GM12878 (cell line): ENCODE data around the gene BHLHE41. TPM values are rescaled to one million over a fixed set of nuclear protein-coding genes. Genes with fewer than 3 reads are reported as not detected.
A peak's percentile ranks its signal among the peaks of the same experiment; 100 is the strongest.

Experiments used
- ATAC-seq: fragments of 200-7000 bp; cut with Tn5 transposase; 3 replicates; pipeline ENCODE4 v1.9.1; 2020; ENCODE audit warnings: mild to moderate bottlenecking, moderate library complexity
- BruUV-seq: library from RNA; stranded (reverse); fragments of 400-500 nt; replicated peaks from 2 replicates; lab custom pipeline; 2021; lab: Mats Ljungman, UMichigan
- CTCF ChIA-PET: fragments of 300-600 bp; sonication (Branson Sonifier 250); formaldehyde crosslinking; extraction: SDS; loops from one replicate; lab custom pipeline; 2021; ENCODE audit warnings: inconsistent platforms; lab: Yijun Ruan, JAX
- POLR2A ChIA-PET: fragments of 350-600 bp; formaldehyde crosslinking; extraction: SDS; loops from one replicate; lab custom pipeline; 2021; ENCODE audit warnings: inconsistent platforms; lab: Charles Lee
- RAD21 ChIA-PET: fragments of 300-600 bp; sonication (Branson Sonifier 250); formaldehyde crosslinking; loops from one replicate; lab custom pipeline; 2023; ENCODE audit warnings: antibody characterized with exemption; ENCODE audit not compliant: unreplicated experiment; lab: Charles Lee
- SMC1A ChIA-PET: fragments of 300-600 bp; sonication (Branson Sonifier 250); formaldehyde crosslinking; loops from one replicate; lab custom pipeline; 2023; ENCODE audit not compliant: unreplicated experiment, uncharacterized antibody; lab: Charles Lee
- DNase-seq: peaks from one replicate; pipeline ENCODE4 v3.0.0-alpha.2; 2011; ENCODE audit warnings: low read depth, low spot score
- FAIRE-seq: peaks from 3 replicates; lab custom pipeline; 2011; peaks lifted over from hg19 to GRCh38; lab: Jason Lieb, UNC
- H2AFZ ChIP-seq: 2 replicates; pipeline ENCODE4 v1.6.0; 2011; ENCODE audit warnings: low read depth, low read length, control low read depth; ENCODE audit not compliant: control insufficient read depth
- H3K27ac ChIP-seq: 2 replicates; pipeline ENCODE4 v1.5.1; 2011; ENCODE audit warnings: control low read depth; ENCODE audit not compliant: control insufficient read depth, insufficient read depth
- H3K27me3 ChIP-seq, 2 experiments: replicated peaks in 1 of 2; 2 replicates each; pipeline versions ENCODE4 v1.6.0 to v1.6.1; 2011; ENCODE audit warnings: low read length in 1 of 2; ENCODE audit not compliant: control insufficient read depth in 2 of 2, insufficient read depth in 2 of 2
- H3K36me3 ChIP-seq, 2 experiments: 2 replicates each; pipeline ENCODE4 v1.5.1; 2011; ENCODE audit warnings: low read length in 1 of 2; ENCODE audit not compliant: control insufficient read depth in 2 of 2, insufficient read depth in 2 of 2
- H3K4me1 ChIP-seq: 2 replicates; pipeline ENCODE4 v1.6.1; 2011; ENCODE audit warnings: mild to moderate bottlenecking, low read length, moderate library complexity, mixed read lengths; ENCODE audit not compliant: control insufficient read depth, insufficient read depth
- H3K4me2 ChIP-seq: 2 replicates; pipeline ENCODE4 v1.6.0; 2011; ENCODE audit warnings: control low read depth; ENCODE audit not compliant: control insufficient read depth, insufficient read depth
- H3K4me3 ChIP-seq: fragments of 200-600 bp; sonication (generic); 2 replicates; pipeline ENCODE4 v1.5.1; 2016
- H3K79me2 ChIP-seq: 2 replicates; pipeline ENCODE4 v1.6.0; 2011; ENCODE audit warnings: low read length; ENCODE audit not compliant: control insufficient read depth, insufficient read depth
- H3K9ac ChIP-seq: 2 replicates; pipeline ENCODE4 v1.8.0; 2011; ENCODE audit warnings: low read length, control low read depth, mixed read lengths; ENCODE audit not compliant: control insufficient read depth, insufficient read depth
- H3K9me3 ChIP-seq: replicated peaks from 3 replicates; pipeline ENCODE4 v1.5.1; 2011; ENCODE audit warnings: mild to moderate bottlenecking, low read length; ENCODE audit not compliant: control insufficient read depth, insufficient read depth
- H4K20me1 ChIP-seq: 2 replicates; pipeline ENCODE4 v1.6.0; 2011; ENCODE audit not compliant: control insufficient read depth, insufficient read depth
- BACH1 ChIP-seq: fragments of 450-650 bp; IDR thresholded peaks from 2 replicates; pipeline ENCODE4 v1.6.1; 2017; ENCODE audit warnings: mild to moderate bottlenecking, borderline replicate concordance
- BHLHE40 ChIP-seq, 2 experiments: fragments of 450-650 bp in 1 of 2; IDR thresholded peaks; 2 replicates each; pipeline ENCODE4 v1.6.1; 2011 to 2017; ENCODE audit warnings: low read depth in 2 of 2, borderline replicate concordance in 1 of 2, improper control_type of control experiment in 1 of 2, low read length in 1 of 2, mild to moderate bottlenecking in 1 of 2
- CREM ChIP-seq: IDR thresholded peaks from 2 replicates; pipeline ENCODE4 v1.6.1; 2014; ENCODE audit warnings: antibody characterized with exemption, low read depth
- DPF2 ChIP-seq: fragments of 450-650 bp; IDR thresholded peaks from 2 replicates; pipeline ENCODE4 v1.6.1; 2017; ENCODE audit warnings: mild to moderate bottlenecking
- ETV6 ChIP-seq, 2 experiments: fragments of 450-650 bp in 1 of 2; IDR thresholded peaks in 1 of 2; conservative IDR thresholded peaks in 1 of 2; 2 replicates each; pipeline ENCODE4 v1.6.1; 2014; ENCODE audit warnings: antibody characterized with exemption in 1 of 2, borderline replicate concordance in 1 of 2, low read depth in 1 of 2, mild to moderate bottlenecking in 1 of 2, moderate library complexity in 1 of 2
- MEF2B ChIP-seq: fragments of 450-650 bp; IDR thresholded peaks from 2 replicates; pipeline ENCODE4 v1.6.1; 2018; ENCODE audit warnings: mild to moderate bottlenecking, moderate library complexity; ENCODE audit not compliant: partially characterized antibody, poor library complexity, severe bottlenecking
- MXI1 ChIP-seq: fragments of 150-350 bp; IDR thresholded peaks from 2 replicates; pipeline ENCODE4 v1.6.1; 2011; ENCODE audit warnings: low read depth, mild to moderate bottlenecking, inconsistent platforms, low read length, improper control_type of control experiment
- NFIC ChIP-seq: IDR thresholded peaks from 2 replicates; pipeline ENCODE4 v1.6.1; 2012; ENCODE audit warnings: low read depth, mild to moderate bottlenecking, inconsistent platforms, low read length, moderate library complexity
- POU2F2 ChIP-seq: IDR thresholded peaks from 3 replicates; pipeline ENCODE4 v1.6.1; 2011; ENCODE audit warnings: low read depth, mild to moderate bottlenecking, low read length, borderline replicate concordance
- RB1 ChIP-seq: fragments of 450-650 bp; formaldehyde crosslinking; IDR thresholded peaks from 2 replicates; pipeline ENCODE4 v1.6.1; 2017; ENCODE audit warnings: mild to moderate bottlenecking, borderline replicate concordance
- RELB ChIP-seq: fragments of 450-650 bp; IDR thresholded peaks from 2 replicates; pipeline ENCODE4 v1.6.1; 2017; ENCODE audit warnings: low read depth, mild to moderate bottlenecking, moderate library complexity
- SMAD5 ChIP-seq: IDR thresholded peaks from 2 replicates; pipeline ENCODE4 v1.6.1; 2016; ENCODE audit warnings: antibody characterized with exemption, low read depth
- SUZ12 ChIP-seq: fragments of 200-600 bp; sonication (generic); IDR thresholded peaks from one replicate; pipeline ENCODE4 v1.6.1; 2018; ENCODE audit warnings: antibody characterized with exemption, mild to moderate bottlenecking; ENCODE audit not compliant: unreplicated experiment
- ZNF592 ChIP-seq: fragments of 450-650 bp; IDR thresholded peaks from 2 replicates; pipeline ENCODE4 v1.6.1; 2017; ENCODE audit warnings: mild to moderate bottlenecking, moderate library complexity
- WGBS: methylation state at CpG from one replicate; pipeline ENCODE4 v1.1.6; 2016; ENCODE audit warnings: low lambda C conversion rate; ENCODE audit not compliant: insufficient replicate concordance, insufficient coverage; ENCODE audit errors: missing lambda C conversion rate; 5-methylcytosine and 5-hydroxymethylcytosine counted together
- in situ Hi-C: fragments of 300-500 bp; cut with MboI; formaldehyde crosslinking; loops from 9 replicates; pipeline ENCODE4 v1.14.3; 2018; ENCODE audit warnings: mixed read lengths
- intact Hi-C: fragments of 100-400 bp; cut with micrococcal nuclease; formaldehyde crosslinking; loops from one replicate; pipeline ENCODE4 v1.14.2; 2022; ENCODE audit not compliant: unreplicated experiment
- polyA plus RNA-seq, 11 experiments: library from polyadenylated mRNA; depleted of rRNA in 4 of 11; unstranded in 6 of 11; stranded (reverse) in 5 of 11; fragments of >200 nt; fragmentation: Nextera tagmentation in 4 of 11; fragmentation: Illumina TruSeq in 1 of 11; extraction: Ambion mirVana in 4 of 11; extraction: Trizol in 1 of 11; gene quantifications; 1 replicate in 1 of 11; 2 replicates in 10 of 11; pipeline versions ENCODE4 v1.2.1 to v1.2.3, GENCODE V29; 2011 to 2016; ENCODE audit warnings: inconsistent platforms in 2 of 11, missing spikeins in 2 of 11, low read depth in 1 of 11
- total RNA-seq, 4 experiments: library from RNA; depleted of rRNA in 3 of 4; stranded (reverse); fragments of >200 nt in 3 of 4; fragmentation: Illumina TruSeq in 1 of 4; extraction: Trizol in 1 of 4; gene quantifications; 2 replicates each; pipeline versions ENCODE4 v1.2.1 to v1.2.3, GENCODE V29; 2013 to 2021

Gene BHLHE41
- total and polyA plus RNA-seq, 10 of the 15 experiments (the other 5 are each of a cell fraction or from before 2014, with no cell fraction given), result 0.02 to 1.5 (median 0.07) TPM; not detected in 3

- WGBS, result 17% methylated on average over 6 of the region's 6 CpGs
- no peaks in the 10 kb centered on the region for H4K20me1 ChIP-seq
- BruUV-seq, result no TSS peak
- CTCF ChIA-PET, result interaction anchor here (0.6 to 7.8 kb wide), 41 partner anchors 8 to 914 kb away, joined by 3 to 63 read pairs (median 4); no protein-coding TSS in a partner anchor
- H3K4me1 ChIP-seq, result no peaks in the 10 kb centered on the region
- no peaks in the 10 kb centered on the region for H3K9me3 ChIP-seq
- RAD21 ChIA-PET, result interaction anchor here (0.7 to 2.1 kb wide), 12 partner anchors 14 to 909 kb away, joined by 3 to 13 read pairs (median 3); no protein-coding TSS in a partner anchor
- ATAC-seq (peak; percentile 97), FAIRE-seq (peak; percentile 93), DNase-seq (no peak)
- intact Hi-C loops (loop anchor here (5.0 to 10.0 kb wide), 2 partner anchors 518 to 555 kb away; no protein-coding TSS in a partner anchor), in situ Hi-C loops (no loop called here)
- H3K27me3 ChIP-seq, result peaks cover 0 to 13% of the 10 kb centered on the region in 2 experiments; a peak in 2 of 4 replicates
- no peak overlapping the region for H3K4me2 ChIP-seq
- SMC1A ChIA-PET, result interaction anchor here (0.7 to 2.5 kb wide), 17 partner anchors 9 to 605 kb away, joined by 3 to 16 read pairs (median 4); no protein-coding TSS in a partner anchor
- no peaks in the 10 kb centered on the region for H3K36me3 ChIP-seq
- H3K79me2 ChIP-seq, result no peaks in the 10 kb centered on the region
- POLR2A ChIA-PET, result no interaction called here
- H3K4me3 ChIP-seq, result no peak overlapping the region
- H3K27ac ChIP-seq, result no peak overlapping the region
- H3K9ac ChIP-seq, result no peak overlapping the region
- H2AFZ ChIP-seq, result no peak overlapping the region
- TF ChIP-seq SMAD5 (no peak), ZNF592 (no peak), POU2F2 (no peak), CREM (no peak), BACH1 (no peak), RELB (no peak), MXI1 (peak; percentile 36; the same call in 1 of the 2 replicates), NFIC (no peak), ETV6 (conservative IDR thresholded peaks at IDR 0.05 in 1 of 2, IDR thresholded peaks at IDR 0.05 in 1 of 2; ENCODE audit: borderline replicate concordance in 1 of 2, low read depth in 1 of 2) (no peak), RB1 (peak; percentile 32; the same call in 1 of the 2 replicates), MEF2B (no peak), SUZ12 (no peak), BHLHE40 (IDR thresholded peaks at IDR 0.05; ENCODE audit: borderline replicate concordance in 1 of 2, low read depth in 2 of 2, low read length in 1 of 2) (0 out of 4 replicates have a peak, but pooled peaks of 1 of the 2 experiments have one; percentile 17), DPF2 (no peak)
These were observed 27.6 kb downstream of the BHLHE41 start for GRCh38 chr12:26097046-26097878.
